OCI-LY3 (cell line): ENCODE data around the gene PLEKHA3.

Experiments
- CTCF ChIP-seq: fragments of 200-600, 300-600 bp; sonication (generic); IDR thresholded peaks from 2 replicates; pipeline ENCODE4 v1.5.1; 2014; ENCODE audit warnings: antibody characterized with exemption, low read length, low read depth
- EZH2phosphoT487 ChIP-seq: fragments of 200-600 bp; shearing (Covaris generic); IDR thresholded peaks from 2 replicates; pipeline ENCODE4 v1.6.1; 2018; ENCODE audit warnings: antibody characterized with exemption, mixed run types, low read depth

DNA sequence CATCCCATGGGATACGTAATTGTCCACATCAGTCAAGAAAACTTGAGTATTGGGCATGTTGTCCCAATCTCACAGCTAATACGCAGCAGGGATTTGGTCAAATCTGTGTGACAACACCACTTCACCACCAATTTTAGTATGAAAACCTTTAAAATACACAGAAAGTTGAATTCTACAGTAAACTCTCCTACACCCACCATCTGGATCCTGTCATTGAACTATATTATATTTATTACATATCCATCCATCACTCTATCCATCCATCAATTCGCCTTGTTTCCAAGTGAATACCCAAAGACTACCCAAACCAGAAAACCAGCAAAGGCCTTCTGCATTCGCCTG, 1.0 kb upstream of the PLEKHA3 start:
- TF ChIP-seq CTCF (no peak), EZH2phosphoT487 (no peak)
